Prostate gland (tissue), 2 donors: ENCODE results near the gene SIGLEC11.

Experiments
- CTCF ChIP-seq, 4 experiments: fragments of 200-600 bp in 2 of 4; fragments of 450-650 bp in 2 of 4; sonication (generic) in 2 of 4; IDR thresholded peaks; 1 replicate in 3 of 4; 2 replicates in 1 of 4; pipeline ENCODE4 v1.5.1; 2016 to 2019; ENCODE audit warnings: antibody characterized with exemption in 4 of 4, mild to moderate bottlenecking in 2 of 4, moderate library complexity in 2 of 4
- POLR2A ChIP-seq: fragments of 450-650 bp; IDR thresholded peaks from one replicate; pipeline ENCODE4 v1.6.1; 2016; ENCODE audit warnings: antibody characterized with exemption, mild to moderate bottlenecking
- POLR2AphosphoS5 ChIP-seq: sonication (generic); formaldehyde crosslinking; IDR thresholded peaks from one replicate; pipeline ENCODE4 v1.6.1; 2017; ENCODE audit warnings: antibody characterized with exemption

- TF ChIP-seq CTCF (IDR thresholded peaks at IDR 0.05) (peak in 2 of 4 experiments; percentile 16 to 33), POLR2A (peak; percentile 38), POLR2AphosphoS5 (peak; percentile 76)
Observed at GRCh38 chr19:49929611-49930482, 31.1 kb downstream of the SIGLEC11 start.
